GM21619 (cell line): ENCODE data around the gene TMEM240.
"Not testable (repeated sequence)": the region's sequence is repeated elsewhere in the genome, so short reads cannot be mapped to it uniquely, and the experiment has no call there.

Experiments used
- ATAC-seq: cut with Tn5 transposase; IDR thresholded peaks from one replicate; pipeline ENCODE4 v1.9.1; 2021; ENCODE audit not compliant: unreplicated experiment

Gene TMEM240

GRCh38 chr1:1495461-1495975 is 44.9 kb downstream of the TMEM240 start:
- not testable (repeated sequence) for ATAC-seq

DNA sequence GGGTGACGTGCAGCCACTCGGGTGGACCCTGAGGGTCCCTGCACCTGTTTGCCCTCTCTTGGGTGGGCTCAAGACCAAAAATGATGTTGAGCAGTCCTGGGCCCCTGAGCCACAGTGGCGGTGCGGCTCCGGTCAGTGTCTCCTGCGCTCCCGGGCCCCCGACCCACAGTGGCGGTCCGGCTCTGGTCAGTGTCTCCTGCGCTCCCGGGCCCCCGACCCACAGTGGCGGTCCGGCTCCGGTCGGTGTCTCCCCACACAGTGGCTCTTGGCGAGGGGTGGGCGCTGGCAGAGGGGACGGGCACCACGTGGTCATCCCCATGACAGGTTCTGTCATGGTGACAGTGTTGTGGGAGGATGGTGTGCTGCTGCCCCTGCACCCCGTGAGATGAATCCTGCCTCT is 46.1 kb downstream of the TMEM240 start:
- ATAC-seq, result not testable (repeated sequence)

- ATAC-seq, result no peak
Observed at GRCh38 chr1:1491601-1492000, 48.8 kb downstream of the TMEM240 start.

DNA sequence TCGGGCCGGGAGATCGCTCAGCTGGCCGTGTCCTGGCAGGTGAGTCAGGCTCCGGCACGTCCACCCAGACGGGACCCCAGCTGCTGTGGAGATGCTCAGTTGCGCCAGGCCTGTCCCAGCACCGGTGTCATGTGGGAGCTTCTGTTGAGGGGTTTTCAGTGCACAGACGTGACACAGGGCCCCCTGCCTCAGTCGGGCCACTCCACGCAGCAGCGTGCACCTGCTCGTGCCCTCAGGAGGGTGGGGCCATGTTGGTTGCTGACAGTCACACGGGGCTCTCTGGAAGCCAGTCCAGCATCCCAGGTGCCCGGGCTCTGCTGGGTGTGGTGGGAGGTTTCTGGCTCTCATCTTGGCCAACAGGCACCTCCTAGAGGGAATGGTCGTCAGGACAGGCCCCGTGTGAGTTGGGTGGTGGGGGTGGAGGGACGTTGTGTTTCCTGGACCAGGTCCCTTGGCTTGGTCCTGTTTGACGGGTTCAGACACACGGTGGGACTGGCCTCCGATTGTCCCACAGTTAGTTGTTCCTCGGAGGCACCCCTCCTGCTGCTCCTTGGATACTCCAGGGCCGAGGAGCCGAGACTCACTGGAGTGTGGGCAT is 49.7 kb downstream of the TMEM240 start:
- no peak for ATAC-seq

- ATAC-seq, result no peak
Observed at GRCh38 chr1:1489861-1490260, 50.6 kb downstream of the TMEM240 start.

DNA sequence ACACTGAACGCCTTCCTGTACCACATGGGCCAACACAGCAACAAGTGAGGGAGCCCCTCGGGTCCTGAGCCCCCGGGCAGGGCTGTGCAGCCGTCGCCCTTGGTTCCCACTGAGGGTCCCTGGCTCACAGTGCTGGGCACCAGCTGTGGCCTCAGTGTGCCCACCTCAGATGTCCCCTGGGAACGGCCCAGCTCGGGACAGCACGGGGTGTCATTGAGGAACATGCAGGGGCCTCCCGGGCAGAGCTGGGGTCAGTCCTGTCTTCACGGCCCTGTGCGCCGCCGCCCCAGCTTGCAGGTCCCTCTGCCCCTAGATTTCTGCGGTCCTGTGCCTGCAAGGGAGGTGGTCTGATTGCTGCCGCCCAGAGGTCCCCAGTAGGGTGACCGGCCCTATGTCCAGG is 51.2 kb downstream of the TMEM240 start:
- no peak for ATAC-seq

GRCh38 chr1:1487701-1488100 is 52.7 kb downstream of the TMEM240 start:
- ATAC-seq, result no peak

DNA sequence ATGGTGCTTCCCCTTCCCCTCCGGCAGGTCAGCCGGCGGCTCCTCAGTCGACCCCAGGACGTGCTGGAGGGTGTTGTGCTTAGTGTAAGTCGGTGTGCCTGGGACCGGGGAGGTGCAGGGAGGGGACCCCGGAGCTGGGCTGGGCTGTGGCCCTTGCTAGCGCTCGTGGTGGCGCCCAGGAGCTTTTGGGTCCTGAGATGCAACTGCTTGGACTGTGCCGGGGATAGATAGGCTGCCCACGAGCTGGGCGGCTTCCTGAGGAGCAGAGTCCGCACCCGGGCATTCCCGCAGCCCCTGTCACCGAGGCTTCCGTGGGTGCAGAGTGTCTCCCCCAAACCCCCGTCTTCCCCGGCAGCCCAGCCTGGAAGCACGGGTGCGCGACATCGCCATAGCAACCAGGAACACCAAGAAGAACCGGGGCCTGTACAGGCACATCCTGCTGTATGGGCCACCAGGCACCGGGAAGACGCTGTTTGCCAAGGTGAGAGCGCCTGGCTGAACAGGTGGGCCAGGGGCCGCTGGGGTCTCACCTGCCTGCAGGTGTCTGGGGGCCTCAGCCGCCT is 54.6 kb downstream of the TMEM240 start:
- not testable (repeated sequence) for ATAC-seq

- not testable (repeated sequence) for ATAC-seq
Observed at GRCh38 chr1:1484976-1485750, 55.3 kb downstream of the TMEM240 start.
